K562 (cell line): ENCODE results near the gene BCAR3. TPM values are rescaled to one million over a fixed set of nuclear protein-coding genes. Genes with fewer than 3 reads are reported as not detected.
A peak's percentile ranks its signal among the peaks of the same experiment; 100 is the strongest.

ENCODE experiments used
- ATAC-seq: fragments of 200-7000 bp; cut with Tn5 transposase; 3 replicates; pipeline ENCODE4 v1.9.1; 2020; ENCODE audit warnings: moderate library complexity
- BruUV-seq: library from RNA; stranded (reverse); fragments of 400-500 nt; replicated peaks from 2 replicates; lab custom pipeline; 2021; lab: Mats Ljungman, UMichigan
- CTCF ChIA-PET: fragments of 300-600 bp; formaldehyde crosslinking; extraction: SDS; loops from one replicate; lab custom pipeline; 2021; ENCODE audit warnings: low intra/inter-chr PET ratio; lab: Yijun Ruan, JAX
- POLR2A ChIA-PET: fragments of 300-600, 350-650 bp; sonication (Branson Sonifier 250); formaldehyde crosslinking; extraction: SDS; loops from one replicate; lab custom pipeline; 2021; ENCODE audit warnings: antibody characterized with exemption, inconsistent platforms; lab: Yijun Ruan, JAX
- DNase-seq, 4 experiments: peaks; one replicate each; pipeline versions ENCODE4 v3.0.0 to v3.0.0-alpha.2; 2011 to 2018; ENCODE audit warnings: low spot score in 3 of 4, mixed read lengths in 3 of 4; ENCODE audit errors: extremely low read depth in 1 of 4
- FAIRE-seq: peaks from 2 replicates; lab custom pipeline; 2011; peaks lifted over from hg19 to GRCh38; lab: Jason Lieb, UNC
- H2AFZ ChIP-seq: 2 replicates; pipeline ENCODE4 v1.6.0; 2011; ENCODE audit warnings: low read depth, low read length, control low read depth, inconsistent platforms
- H3K27ac ChIP-seq: fragments of 200-600 bp; 3 replicates; pipeline ENCODE4 v1.8.0; 2011; ENCODE audit warnings: low read depth, mild to moderate bottlenecking, control low read depth, inconsistent platforms, low read length, moderate library complexity, mixed read lengths; ENCODE audit errors: extremely low read depth
- H3K27me3 ChIP-seq, 2 experiments: fragments of 300-600 bp in 1 of 2; 2 replicates in 1 of 2; 3 replicates in 1 of 2; pipeline versions ENCODE4 v1.6.0 to v1.8.0; 2011; ENCODE audit warnings: inconsistent platforms in 2 of 2, low read length in 2 of 2, mild to moderate bottlenecking in 1 of 2, mixed read lengths in 1 of 2, moderate library complexity in 1 of 2; ENCODE audit not compliant: control insufficient read depth in 2 of 2, insufficient read depth in 2 of 2
- H3K36me3 ChIP-seq: fragments of 300-600 bp; 3 replicates; pipeline ENCODE4 v1.8.0; 2011; ENCODE audit warnings: mild to moderate bottlenecking, low read length, inconsistent platforms; ENCODE audit not compliant: control insufficient read depth, insufficient read depth
- H3K4me1 ChIP-seq, 2 experiments: fragments of 200-600 bp in 1 of 2; replicated peaks in 1 of 2; 2 replicates in 1 of 2; 3 replicates in 1 of 2; pipeline versions ENCODE4 v1.5.1 to v1.8.0; 2011; ENCODE audit warnings: inconsistent platforms in 2 of 2, low read length in 2 of 2, mild to moderate bottlenecking in 1 of 2, mixed read lengths in 1 of 2, moderate library complexity in 1 of 2; ENCODE audit not compliant: control insufficient read depth in 2 of 2, insufficient read depth in 2 of 2
- H3K4me2 ChIP-seq: 2 replicates; pipeline ENCODE4 v1.6.1; 2011; ENCODE audit warnings: low read length, control low read depth, inconsistent platforms, mixed read lengths; ENCODE audit not compliant: insufficient read depth
- H3K4me3 ChIP-seq: fragments of 200-600 bp; sonication (generic), shearing (Covaris generic); 2 replicates; pipeline ENCODE4 v1.5.1; 2016; ENCODE audit warnings: control low read depth, inconsistent platforms
- H3K79me2 ChIP-seq: fragments of 200-600 bp; 3 replicates; pipeline ENCODE4 v1.8.0; 2011; ENCODE audit warnings: low read length, inconsistent platforms; ENCODE audit not compliant: control insufficient read depth, insufficient read depth
- H3K9ac ChIP-seq, 2 experiments: 2 replicates each; pipeline versions ENCODE4 v1.6.0 to v1.6.1; 2011; ENCODE audit warnings: low read depth in 2 of 2, low read length in 2 of 2, control low read depth in 1 of 2, inconsistent platforms in 1 of 2, mild to moderate bottlenecking in 1 of 2, mixed read lengths in 1 of 2; ENCODE audit not compliant: insufficient read depth in 1 of 2
- H3K9me1 ChIP-seq: one replicate; pipeline ENCODE4 v1.6.0; 2011; ENCODE audit warnings: inconsistent platforms, mild to moderate bottlenecking, low read length, moderate library complexity; ENCODE audit not compliant: control insufficient read depth, insufficient read depth
- H3K9me3 ChIP-seq: replicated peaks from 2 replicates; pipeline ENCODE4 v1.5.1; 2011; ENCODE audit warnings: low read depth, low read length, inconsistent platforms; ENCODE audit not compliant: control insufficient read depth, insufficient read depth
- H4K20me1 ChIP-seq: replicated peaks from 2 replicates; pipeline ENCODE4 v1.6.1; 2011; ENCODE audit warnings: low read length, inconsistent platforms, mixed read lengths; ENCODE audit not compliant: control insufficient read depth, insufficient read depth
- ADNP ChIP-seq: fragments of 200-800 bp; sonication (Bioruptor generic); IDR thresholded peaks from 2 replicates; pipeline ENCODE4 v1.6.1; 2016; ENCODE audit warnings: missing genetic modification characterization, missing compliant biosample characterization
- ATF7 ChIP-seq: fragments of 450-650 bp; IDR thresholded peaks from 2 replicates; pipeline ENCODE4 v1.7.1; 2014; ENCODE audit warnings: mild to moderate bottlenecking, moderate library complexity
- CBFA2T2 ChIP-seq: fragments of 450-650 bp; conservative IDR thresholded peaks from 2 replicates; pipeline ENCODE4 v1.6.1; 2017; ENCODE audit warnings: mild to moderate bottlenecking
- GATAD2B ChIP-seq: fragments of 450-650 bp; IDR thresholded peaks from 2 replicates; pipeline ENCODE4 v1.6.1; 2017; ENCODE audit warnings: mild to moderate bottlenecking, borderline replicate concordance
- HIVEP1 ChIP-seq: fragments of 250-450 bp; sonication (Bioruptor Pico); IDR thresholded peaks from 2 replicates; pipeline ENCODE4 v1.4.0; 2020; ENCODE audit warnings: mild to moderate bottlenecking
- JUND ChIP-seq, 2 experiments: IDR thresholded peaks; 2 replicates in 1 of 2; 3 replicates in 1 of 2; pipeline ENCODE4 v1.6.1; 2011; ENCODE audit warnings: borderline replicate concordance in 2 of 2, low read depth in 2 of 2, low read length in 2 of 2, improper control_type of control experiment in 1 of 2, missing biosample characterization in 1 of 2, missing genetic modification characterization in 1 of 2, missing genetic modification reagents in 1 of 2
- NRF1 ChIP-seq, 2 experiments: fragments of 450-650 bp; IDR thresholded peaks in 1 of 2; conservative IDR thresholded peaks in 1 of 2; 2 replicates each; pipeline ENCODE4 v1.6.1; 2014; ENCODE audit warnings: mild to moderate bottlenecking in 2 of 2
- RAD51 ChIP-seq: fragments of 450-650 bp; IDR thresholded peaks from 2 replicates; pipeline ENCODE4 v1.7.1; 2016; ENCODE audit warnings: low read depth, mild to moderate bottlenecking, borderline replicate concordance
- TOE1 ChIP-seq, 2 experiments: fragments of 450-650 bp in 1 of 2; sonication (generic) in 1 of 2; formaldehyde crosslinking in 1 of 2; IDR thresholded peaks; 2 replicates each; pipeline versions ENCODE4 v1.7.1 to v1.8.0; 2016 to 2022; ENCODE audit warnings: borderline replicate concordance in 2 of 2, mild to moderate bottlenecking in 2 of 2, antibody characterized with exemption in 1 of 2, inconsistent platforms in 1 of 2, low read depth in 1 of 2, missing genetic modification reagents in 1 of 2, moderate library complexity in 1 of 2
- ZNF316 ChIP-seq: fragments of 450-650 bp; IDR thresholded peaks from 2 replicates; pipeline ENCODE4 v1.6.1; 2016
- WGBS: fragments of 100-300 bp; shearing (Covaris generic); methylation state at CpG from one replicate; pipeline ENCODE4 v1.1.6; 2016; ENCODE audit warnings: low coverage, mixed read lengths; ENCODE audit not compliant: insufficient coverage; ENCODE audit errors: missing lambda C conversion rate; 5-methylcytosine and 5-hydroxymethylcytosine counted together
- in situ Hi-C: fragments of 300-500 bp; cut with MboI; formaldehyde crosslinking; loops from 4 replicates; pipeline ENCODE4 v1.15.0; 2018; ENCODE audit warnings: inconsistent platforms, mixed read lengths
- intact Hi-C: fragments of 100-400 bp; cut with micrococcal nuclease; formaldehyde crosslinking; loops from 2 replicates; pipeline ENCODE4 v1.14.2; 2022
- polyA plus RNA-seq, 8 experiments: library from polyadenylated mRNA; depleted of rRNA in 4 of 8; stranded (reverse) in 5 of 8; unstranded in 3 of 8; fragments of >200 nt; fragmentation: Nextera tagmentation in 2 of 8; fragmentation: Illumina TruSeq in 1 of 8; extraction: Ambion mirVana in 2 of 8; extraction: Trizol in 1 of 8; gene quantifications; 2 replicates each; pipeline versions ENCODE4 v1.2.1 to v1.2.3, GENCODE V29; 2011 to 2014; ENCODE audit warnings: inconsistent platforms in 1 of 8, missing spikeins in 1 of 8
- total RNA-seq, 7 experiments: library from RNA; depleted of rRNA in 6 of 7; stranded (reverse); fragments of >200 nt in 6 of 7; fragmentation: Illumina TruSeq in 2 of 7; extraction: Trizol in 2 of 7; gene quantifications; 2 replicates each; pipeline versions ENCODE4 v1.2.1 to v1.2.3, GENCODE V29; 2011 to 2021; ENCODE audit warnings: low replicate concordance in 1 of 7
- TF ChIP-seq, protein P1 (sequence below): sonication (generic); formaldehyde crosslinking; IDR thresholded peaks from 2 replicates; pipeline ENCODE4 v1.5.0; 2020; ENCODE audit warnings: missing genetic modification reagents
- TF ChIP-seq, protein P2 (sequence below): fragments of 450-650 bp; formaldehyde crosslinking; IDR thresholded peaks from 2 replicates; pipeline ENCODE4 v1.4.0; 2020; ENCODE audit warnings: mild to moderate bottlenecking, mixed read lengths
- TF ChIP-seq, protein P3 (sequence below): sonication (generic); formaldehyde crosslinking; IDR thresholded peaks from 2 replicates; pipeline ENCODE4 v1.8.0; 2022; ENCODE audit warnings: mild to moderate bottlenecking, missing genetic modification reagents

Gene BCAR3
- total and polyA plus RNA-seq, 9 of the 15 experiments (the other 6 are each of a cell fraction or from before 2014, with no cell fraction given), result 1.8 to 6.3 (median 3.8) TPM

DNA sequence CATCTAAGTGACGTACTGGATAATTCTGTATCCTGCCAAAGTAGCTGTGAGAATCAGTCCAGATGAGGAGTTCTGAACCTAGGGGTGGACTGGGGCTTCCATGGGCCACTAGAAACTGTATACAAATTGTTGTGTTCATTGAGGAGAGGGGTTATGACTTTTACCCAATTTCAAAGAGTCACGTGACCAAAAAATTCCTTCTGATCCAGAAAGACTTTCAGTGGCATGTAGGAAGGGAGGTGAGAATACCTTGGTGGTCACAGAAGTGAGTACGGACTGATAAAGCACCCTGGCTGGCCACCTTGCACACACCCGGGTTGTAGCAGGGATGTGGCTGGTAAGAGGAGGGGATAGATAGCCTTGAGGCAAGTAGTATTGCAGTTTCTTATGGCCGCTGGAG lies 60.4 kb downstream of the BCAR3 start:
- no peak overlapping the region for H3K9ac ChIP-seq
- TF ChIP-seq RAD51 (peak; percentile 82), JUND (IDR thresholded peaks at IDR 0.05; ENCODE audit: borderline replicate concordance, low read depth, low read length) (no peak), JUND (tag; IDR thresholded peaks at IDR 0.05; ENCODE audit: borderline replicate concordance, low read depth, low read length) (no peak), ZNF316 (no peak), HIVEP1 (no peak), CBFA2T2 (peak; percentile 28; the same call in 1 of the 2 replicates), TOE1 (IDR thresholded peaks at IDR 0.05; ENCODE audit: borderline replicate concordance) (peak; percentile 53; the same call in 1 of the 2 replicates), TOE1 (CRISPR knock-in tag; IDR thresholded peaks at IDR 0.05; ENCODE audit: borderline replicate concordance, low read depth) (no peak), GATAD2B (no peak), NRF1 (conservative IDR thresholded peaks at IDR 0.05 in 1 of 2, IDR thresholded peaks at IDR 0.05 in 1 of 2) (no peak), ADNP (no peak), ATF7 (no peak)
- TF ChIP-seq, protein P1, sequence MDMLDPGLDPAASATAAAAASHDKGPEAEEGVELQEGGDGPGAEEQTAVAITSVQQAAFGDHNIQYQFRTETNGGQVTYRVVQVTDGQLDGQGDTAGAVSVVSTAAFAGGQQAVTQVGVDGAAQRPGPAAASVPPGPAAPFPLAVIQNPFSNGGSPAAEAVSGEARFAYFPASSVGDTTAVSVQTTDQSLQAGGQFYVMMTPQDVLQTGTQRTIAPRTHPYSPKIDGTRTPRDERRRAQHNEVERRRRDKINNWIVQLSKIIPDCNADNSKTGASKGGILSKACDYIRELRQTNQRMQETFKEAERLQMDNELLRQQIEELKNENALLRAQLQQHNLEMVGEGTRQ (CRISPR knock-in tag), result peak; percentile 30
- TF ChIP-seq, protein P2, sequence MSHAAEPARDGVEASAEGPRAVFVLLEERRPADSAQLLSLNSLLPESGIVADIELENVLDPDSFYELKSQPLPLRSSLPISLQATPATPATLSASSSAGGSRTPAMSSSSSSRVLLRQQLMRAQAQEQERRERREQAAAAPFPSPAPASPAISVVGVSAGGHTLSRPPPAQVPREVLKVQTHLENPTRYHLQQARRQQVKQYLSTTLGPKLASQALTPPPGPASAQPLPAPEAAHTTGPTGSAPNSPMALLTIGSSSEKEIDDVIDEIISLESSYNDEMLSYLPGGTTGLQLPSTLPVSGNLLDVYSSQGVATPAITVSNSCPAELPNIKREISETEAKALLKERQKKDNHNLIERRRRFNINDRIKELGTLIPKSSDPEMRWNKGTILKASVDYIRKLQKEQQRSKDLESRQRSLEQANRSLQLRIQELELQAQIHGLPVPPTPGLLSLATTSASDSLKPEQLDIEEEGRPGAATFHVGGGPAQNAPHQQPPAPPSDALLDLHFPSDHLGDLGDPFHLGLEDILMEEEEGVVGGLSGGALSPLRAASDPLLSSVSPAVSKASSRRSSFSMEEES (CRISPR knock-in tag), result peak; percentile 84
- TF ChIP-seq, protein P3, sequence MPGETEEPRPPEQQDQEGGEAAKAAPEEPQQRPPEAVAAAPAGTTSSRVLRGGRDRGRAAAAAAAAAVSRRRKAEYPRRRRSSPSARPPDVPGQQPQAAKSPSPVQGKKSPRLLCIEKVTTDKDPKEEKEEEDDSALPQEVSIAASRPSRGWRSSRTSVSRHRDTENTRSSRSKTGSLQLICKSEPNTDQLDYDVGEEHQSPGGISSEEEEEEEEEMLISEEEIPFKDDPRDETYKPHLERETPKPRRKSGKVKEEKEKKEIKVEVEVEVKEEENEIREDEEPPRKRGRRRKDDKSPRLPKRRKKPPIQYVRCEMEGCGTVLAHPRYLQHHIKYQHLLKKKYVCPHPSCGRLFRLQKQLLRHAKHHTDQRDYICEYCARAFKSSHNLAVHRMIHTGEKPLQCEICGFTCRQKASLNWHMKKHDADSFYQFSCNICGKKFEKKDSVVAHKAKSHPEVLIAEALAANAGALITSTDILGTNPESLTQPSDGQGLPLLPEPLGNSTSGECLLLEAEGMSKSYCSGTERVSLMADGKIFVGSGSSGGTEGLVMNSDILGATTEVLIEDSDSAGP, result no peak
- TF ChIP-seq, all 486 proteins: peak for 5
- Histone ChIP-seq H4K20me1 (no peaks in the 10 kb centered on the region), H2AFZ (no peak overlapping the region), H3K9me1 (no peaks in the 10 kb centered on the region), H3K4me2 (no peak overlapping the region), H3K27ac (no peak overlapping the region), H3K27me3 (no peaks in the 10 kb centered on the region), H3K36me3 (no peaks in the 10 kb centered on the region), H3K9me3 (no peaks in the 10 kb centered on the region), H3K4me3 (no peak overlapping the region), H3K79me2 (no peaks in the 10 kb centered on the region), H3K4me1 (no peaks in the 10 kb centered on the region; a peak in 2 of 5 replicates)
- intact Hi-C loops, result loop anchor here (10.0 kb wide), 1 partner anchor 714 kb away; no protein-coding TSS in a partner anchor
- ATAC-seq (no peak), FAIRE-seq (no peak), DNase-seq (no peak)
- no TSS peak for BruUV-seq
- ChIA-PET POLR2A (no interaction called here), CTCF (no interaction called here)
- in situ Hi-C loops, result loop anchor here (10.0 kb wide), 1 partner anchor 316 kb away; no protein-coding TSS in a partner anchor
- WGBS, result 30% methylated on average over 5 of the region's 5 CpGs
